Transverse colon (tissue), 4 donors: Measurements from ENCODE around the gene FUZ.

Source experiments
- EP300 ChIP-seq: sonication (generic); formaldehyde crosslinking; IDR thresholded peaks from one replicate; pipeline ENCODE4 v1.6.1; 2017; ENCODE audit warnings: antibody characterized with exemption, low read depth
- POLR2A ChIP-seq: fragments of 450-650 bp; IDR thresholded peaks from one replicate; pipeline ENCODE4 v1.6.1; 2016; ENCODE audit warnings: antibody characterized with exemption, mild to moderate bottlenecking, moderate library complexity
- POLR2AphosphoS5 ChIP-seq, 3 donors: sonication (generic); formaldehyde crosslinking; IDR thresholded peaks; one replicate each; pipeline ENCODE4 v1.6.1; 2016; ENCODE audit warnings: antibody characterized with exemption in 3 of 3
- TF ChIP-seq, protein P1 (sequence below), 5 experiments: fragments of 200-600 bp in 3 of 5; fragments of 450-650 bp in 2 of 5; sonication (generic) in 3 of 5; IDR thresholded peaks; 1 replicate in 2 of 5; 2 replicates in 3 of 5; pipeline ENCODE4 v1.5.1; 2016 to 2017; ENCODE audit warnings: antibody characterized with exemption in 5 of 5, inconsistent platforms in 3 of 5, mild to moderate bottlenecking in 2 of 5, moderate library complexity in 1 of 5

DNA sequence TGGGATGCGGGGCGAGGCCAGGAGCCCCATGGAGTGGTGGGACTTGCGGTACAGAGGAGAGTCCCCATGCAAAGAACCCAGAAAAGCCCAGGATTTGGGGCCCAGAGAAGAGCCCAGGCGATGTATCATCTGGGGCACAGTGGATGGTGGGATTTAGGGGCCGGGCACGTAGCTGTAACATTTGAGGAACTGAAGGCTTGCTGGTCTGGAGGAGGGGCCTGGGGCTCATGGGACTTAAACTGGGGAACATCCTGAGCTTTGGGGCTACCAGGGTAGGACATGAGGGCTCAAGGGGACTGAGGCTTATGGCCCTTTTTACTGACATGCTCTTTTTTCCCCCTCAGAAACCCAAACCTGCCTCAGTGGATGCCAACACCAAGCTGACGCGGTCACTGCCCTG lies 18.5 kb upstream of the FUZ start:
- TF ChIP-seq, protein P1, sequence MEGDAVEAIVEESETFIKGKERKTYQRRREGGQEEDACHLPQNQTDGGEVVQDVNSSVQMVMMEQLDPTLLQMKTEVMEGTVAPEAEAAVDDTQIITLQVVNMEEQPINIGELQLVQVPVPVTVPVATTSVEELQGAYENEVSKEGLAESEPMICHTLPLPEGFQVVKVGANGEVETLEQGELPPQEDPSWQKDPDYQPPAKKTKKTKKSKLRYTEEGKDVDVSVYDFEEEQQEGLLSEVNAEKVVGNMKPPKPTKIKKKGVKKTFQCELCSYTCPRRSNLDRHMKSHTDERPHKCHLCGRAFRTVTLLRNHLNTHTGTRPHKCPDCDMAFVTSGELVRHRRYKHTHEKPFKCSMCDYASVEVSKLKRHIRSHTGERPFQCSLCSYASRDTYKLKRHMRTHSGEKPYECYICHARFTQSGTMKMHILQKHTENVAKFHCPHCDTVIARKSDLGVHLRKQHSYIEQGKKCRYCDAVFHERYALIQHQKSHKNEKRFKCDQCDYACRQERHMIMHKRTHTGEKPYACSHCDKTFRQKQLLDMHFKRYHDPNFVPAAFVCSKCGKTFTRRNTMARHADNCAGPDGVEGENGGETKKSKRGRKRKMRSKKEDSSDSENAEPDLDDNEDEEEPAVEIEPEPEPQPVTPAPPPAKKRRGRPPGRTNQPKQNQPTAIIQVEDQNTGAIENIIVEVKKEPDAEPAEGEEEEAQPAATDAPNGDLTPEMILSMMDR (IDR thresholded peaks at IDR 0.05): no peak
- TF ChIP-seq EP300: no peak
- TF ChIP-seq POLR2AphosphoS5 (IDR thresholded peaks at IDR 0.05): no peak
- TF ChIP-seq POLR2A: no peak
